IMR-90 (cell line): ENCODE data around the gene RETREG1. TPM values are rescaled to one million over a fixed set of nuclear protein-coding genes. Genes with fewer than 3 reads are reported as not detected.

Experiments
- ATAC-seq: fragments of 200-7000 bp; cut with Tn5 transposase; 2 replicates; pipeline ENCODE4 v1.9.1; 2020; ENCODE audit warnings: low read depth, mild to moderate bottlenecking, moderate library complexity
- BruUV-seq: library from RNA; stranded (reverse); fragments of 400-500 nt; replicated peaks from 2 replicates; lab custom pipeline; 2021; lab: Mats Ljungman, UMichigan
- CTCF ChIA-PET: fragments of 300-600 bp; formaldehyde crosslinking; extraction: SDS; loops from one replicate; lab custom pipeline; 2021; ENCODE audit warnings: antibody characterized with exemption; lab: Yijun Ruan, JAX
- POLR2A ChIA-PET: fragments of 300-600 bp; sonication (Branson Sonifier 250); formaldehyde crosslinking; loops from one replicate; lab custom pipeline; 2022; ENCODE audit warnings: antibody characterized with exemption; ENCODE audit not compliant: unreplicated experiment; lab: Charles Lee
- DNase-seq: peaks from one replicate; pipeline ENCODE4 v3.0.0; 2013
- H2AFZ ChIP-seq: replicated peaks from 2 replicates; pipeline ENCODE3; 2013; ENCODE audit warnings: low read length, mild to moderate bottlenecking; ENCODE audit not compliant: poor library complexity
- H2AK5ac ChIP-seq: 2 replicates; pipeline ENCODE4 v1.6.1; 2013; ENCODE audit warnings: low read depth, low read length, inconsistent platforms
- H2AK9ac ChIP-seq: replicated peaks from 2 replicates; pipeline ENCODE3; 2013; ENCODE audit warnings: mild to moderate bottlenecking, low read depth, low read length, moderate library complexity; ENCODE audit not compliant: poor library complexity
- H2BK120ac ChIP-seq: 2 replicates; pipeline ENCODE4 v1.6.1; 2013; ENCODE audit warnings: low read depth, low read length, inconsistent platforms
- H2BK15ac ChIP-seq: 3 replicates; pipeline ENCODE4 v1.6.1; 2013; ENCODE audit warnings: low read depth, low read length, inconsistent platforms
- H2BK20ac ChIP-seq: 2 replicates; pipeline ENCODE4 v1.6.1; 2013; ENCODE audit warnings: low read depth, mild to moderate bottlenecking, inconsistent platforms, low read length, moderate library complexity
- H2BK5ac ChIP-seq: 2 replicates; pipeline ENCODE4 v1.6.1; 2013; ENCODE audit warnings: mild to moderate bottlenecking, low read depth, low read length, inconsistent platforms; ENCODE audit not compliant: poor library complexity, severe bottlenecking
- H3K14ac ChIP-seq: replicated peaks from 2 replicates; pipeline ENCODE4 v1.6.1; 2013; ENCODE audit warnings: low read depth, low read length, inconsistent platforms
- H3K18ac ChIP-seq: 2 replicates; pipeline ENCODE4 v1.6.1; 2013; ENCODE audit warnings: low read depth, low read length, control low read depth
- H3K23ac ChIP-seq: 2 replicates; pipeline ENCODE4 v1.6.1; 2013; ENCODE audit warnings: low read depth, low read length, inconsistent platforms
- H3K27ac ChIP-seq: 2 replicates; pipeline ENCODE4 v1.5.1; 2013; ENCODE audit warnings: mild to moderate bottlenecking, control low read depth, low read length; ENCODE audit not compliant: insufficient read depth
- H3K27me3 ChIP-seq: 2 replicates; pipeline ENCODE4 v1.6.1; 2013; ENCODE audit warnings: low read length; ENCODE audit not compliant: control insufficient read depth, insufficient read depth
- H3K36me3 ChIP-seq: 2 replicates; pipeline ENCODE4 v1.6.1; 2013; ENCODE audit warnings: low read length, mixed read lengths; ENCODE audit not compliant: control insufficient read depth, insufficient read depth
- H3K4ac ChIP-seq: 2 replicates; pipeline ENCODE4 v1.6.1; 2013; ENCODE audit warnings: low read depth, low read length, inconsistent platforms
- H3K4me1 ChIP-seq: 2 replicates; pipeline ENCODE4 v1.6.1; 2013; ENCODE audit warnings: low read length, mixed read lengths; ENCODE audit not compliant: control insufficient read depth, insufficient read depth
- H3K4me2 ChIP-seq: 2 replicates; pipeline ENCODE4 v1.6.1; 2013; ENCODE audit warnings: low read depth, mild to moderate bottlenecking, control low read depth, low read length, moderate library complexity
- H3K4me3 ChIP-seq: 2 replicates; pipeline ENCODE4 v1.5.1; 2013; ENCODE audit warnings: low read depth, mild to moderate bottlenecking, control low read depth, low read length, moderate library complexity; ENCODE audit not compliant: insufficient read depth
- H3K56ac ChIP-seq: 2 replicates; pipeline ENCODE4 v1.6.1; 2013; ENCODE audit warnings: low read length, inconsistent platforms; ENCODE audit not compliant: insufficient read depth; ENCODE audit errors: extremely low read depth
- H3K79me1 ChIP-seq, 2 experiments: 2 replicates each; pipeline ENCODE4 v1.6.1; 2013; ENCODE audit warnings: low read length in 2 of 2, inconsistent platforms in 1 of 2, low read depth in 1 of 2
- H3K9ac ChIP-seq: 2 replicates; pipeline ENCODE4 v1.6.1; 2013; ENCODE audit warnings: low read depth, low read length, control low read depth
- H3K9me1 ChIP-seq: 2 replicates; pipeline ENCODE4 v1.6.1; 2013; ENCODE audit warnings: low read length, inconsistent platforms; ENCODE audit not compliant: insufficient read depth
- H3K9me3 ChIP-seq: 2 replicates; pipeline ENCODE4 v1.6.1; 2013; ENCODE audit warnings: low read length; ENCODE audit not compliant: control insufficient read depth, insufficient read depth
- H4K20me1 ChIP-seq: 2 replicates; pipeline ENCODE4 v1.6.1; 2013; ENCODE audit warnings: low read length, inconsistent platforms; ENCODE audit not compliant: insufficient read depth
- H4K5ac ChIP-seq: 2 replicates; pipeline ENCODE4 v1.6.1; 2013; ENCODE audit warnings: mild to moderate bottlenecking, low read depth, low read length, control low read depth
- H4K8ac ChIP-seq, 2 experiments: 2 replicates each; pipeline ENCODE4 v1.6.1; 2013; ENCODE audit warnings: low read depth in 2 of 2, low read length in 2 of 2, control low read depth in 1 of 2, inconsistent platforms in 1 of 2
- H4K91ac ChIP-seq: 2 replicates; pipeline ENCODE4 v1.6.1; 2013; ENCODE audit warnings: low read depth, low read length, inconsistent platforms; ENCODE audit not compliant: insufficient read depth
- BHLHE40 ChIP-seq: fragments of 150-350 bp; IDR thresholded peaks from 2 replicates; pipeline ENCODE4 v1.6.1; 2016; ENCODE audit warnings: mild to moderate bottlenecking, low read depth, low read length
- CEBPB ChIP-seq: IDR thresholded peaks from 2 replicates; pipeline ENCODE4 v1.6.1; 2012; ENCODE audit warnings: low read depth, low read length, improper control_type of control experiment
- CHD1 ChIP-seq: IDR thresholded peaks from 2 replicates; pipeline ENCODE4 v1.6.1; 2012; ENCODE audit warnings: low read depth, low read length, improper control_type of control experiment
- FOS ChIP-seq: fragments of 150-350 bp; IDR thresholded peaks from 2 replicates; pipeline ENCODE4 v1.6.1; 2016; ENCODE audit warnings: low read depth, low read length
- MAFK ChIP-seq: IDR thresholded peaks from 2 replicates; pipeline ENCODE4 v1.6.1; 2012; ENCODE audit warnings: low read depth, low read length, improper control_type of control experiment
- MAZ ChIP-seq: IDR thresholded peaks from 2 replicates; pipeline ENCODE4 v1.6.1; 2012; ENCODE audit warnings: low read depth, mild to moderate bottlenecking, low read length, improper control_type of control experiment, moderate library complexity, borderline replicate concordance
- NFE2L2 ChIP-seq: fragments of 150-350 bp; IDR thresholded peaks from 2 replicates; pipeline ENCODE4 v1.6.1; 2016; ENCODE audit warnings: low read depth, mild to moderate bottlenecking, low read length
- POLR2A ChIP-seq: IDR thresholded peaks from 2 replicates; pipeline ENCODE4 v1.6.1; 2012; ENCODE audit warnings: mild to moderate bottlenecking, low read depth, low read length
- RAD21 ChIP-seq: IDR thresholded peaks from 2 replicates; pipeline ENCODE4 v1.6.1; 2012; ENCODE audit warnings: low read length, improper control_type of control experiment
- RCOR1 ChIP-seq: IDR thresholded peaks from 2 replicates; pipeline ENCODE4 v1.6.1; 2012; ENCODE audit warnings: mild to moderate bottlenecking, low read length, improper control_type of control experiment; ENCODE audit not compliant: insufficient replicate concordance
- RFX5 ChIP-seq: IDR thresholded peaks from 2 replicates; pipeline ENCODE4 v1.8.0; 2012; ENCODE audit warnings: low read depth, mild to moderate bottlenecking, low read length, moderate library complexity
- SMC3 ChIP-seq: fragments of 150-350 bp; IDR thresholded peaks from 2 replicates; pipeline ENCODE4 v1.6.1; 2016; ENCODE audit warnings: low read depth, mild to moderate bottlenecking, antibody characterized with exemption, low read length, moderate library complexity
- dilution Hi-C: fragments of 300-500 bp; cut with HindIII; formaldehyde crosslinking; loops from one replicate; pipeline ENCODE4 v1.14.3; 2018; ENCODE audit warnings: low sequenced_read_pairs; ENCODE audit not compliant: unreplicated experiment
- in situ Hi-C: fragments of 300-500 bp; cut with MboI; formaldehyde crosslinking; loops from 3 replicates; pipeline ENCODE4 v1.14.3; 2019; ENCODE audit warnings: low sequenced_read_pairs, inconsistent platforms, mixed read lengths
- intact Hi-C: fragments of 100-400 bp; cut with micrococcal nuclease; formaldehyde crosslinking; loops from 2 replicates; pipeline ENCODE4 v1.10.0; 2022
- polyA plus RNA-seq, 3 experiments: library from polyadenylated mRNA; depleted of rRNA; stranded (reverse); fragments of >200 nt; gene quantifications; 2 replicates each; pipeline ENCODE4 v1.2.3, GENCODE V29; 2012; ENCODE audit warnings: low replicate concordance in 1 of 3
- total RNA-seq: library from RNA; depleted of rRNA; stranded (reverse); fragments of >200 nt; gene quantifications from 2 replicates; pipeline ENCODE4 v1.2.3, GENCODE V29; 2012
- TF ChIP-seq, protein P1 (sequence below): fragments of 150-350 bp; IDR thresholded peaks from 2 replicates; pipeline ENCODE4 v1.6.1; 2016; ENCODE audit warnings: low read depth, mild to moderate bottlenecking, low read length, moderate library complexity, borderline replicate concordance
- TF ChIP-seq, protein P2 (sequence below): conservative IDR thresholded peaks from 2 replicates; pipeline ENCODE4 v1.5.1; 2012; ENCODE audit warnings: mild to moderate bottlenecking, low read depth, low read length, improper control_type of control experiment

Gene RETREG1
- total and polyA plus RNA-seq, 2 of the 4 experiments (the other 2 are of a cell fraction) = not detected

DNA sequence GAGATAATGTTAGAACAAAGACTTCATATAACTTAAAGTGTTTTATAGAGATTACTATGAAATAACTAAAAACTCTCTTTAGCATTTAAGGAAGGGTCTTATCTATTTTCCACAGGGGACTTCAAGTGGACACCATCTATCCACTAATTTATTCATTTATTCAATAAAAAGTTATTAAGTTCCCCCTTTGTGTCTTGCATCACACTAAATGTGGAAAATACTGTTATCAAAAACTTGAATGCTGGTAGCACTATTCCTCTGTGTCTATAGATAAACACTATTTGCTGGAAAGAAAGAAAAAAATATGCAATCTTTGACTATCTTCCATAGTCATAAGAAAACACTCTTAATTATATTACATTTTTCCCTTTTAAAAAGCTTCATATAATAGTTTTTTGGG is 131.1 kb downstream of the RETREG1 start:
- Histone ChIP-seq H2AK9ac (no peak overlapping the region), H4K5ac (no peak overlapping the region), H3K36me3 (no peaks in the 10 kb centered on the region), H3K9ac (no peak overlapping the region), H2BK5ac (no peak overlapping the region), H2BK120ac (no peak overlapping the region), H2BK20ac (no peak overlapping the region), H2AFZ (no peak overlapping the region), H3K27me3 (peaks cover 34% of the 10 kb centered on the region), H2BK15ac (no peak overlapping the region), H3K9me3 (no peaks in the 10 kb centered on the region), H3K14ac (no peak overlapping the region), H3K4me2 (no peak overlapping the region), H3K23ac (no peak overlapping the region), H4K8ac (no peak overlapping the region), H3K4me1 (no peaks in the 10 kb centered on the region), H4K91ac (no peak overlapping the region), H3K4me3 (no peak overlapping the region), H3K18ac (no peak overlapping the region), H4K20me1 (no peaks in the 10 kb centered on the region), H2AK5ac (no peak overlapping the region), H3K9me1 (no peaks in the 10 kb centered on the region), H3K27ac (no peak overlapping the region), H3K79me1 (no peaks in the 10 kb centered on the region), H3K4ac (no peak overlapping the region), H3K56ac (no peak overlapping the region)
- in situ Hi-C loops = loop anchor here (10.0 to 25.0 kb wide), 2 partner anchors 179 to 1827 kb away; no protein-coding TSS in a partner anchor
- dilution Hi-C loops = no loop called here
- no TSS peak for BruUV-seq
- ATAC-seq (no peak), DNase-seq (no peak)
- TF ChIP-seq CHD1 (no peak), MAFK (no peak), SMC3 (no peak), POLR2A (no peak), MAZ (no peak), NFE2L2 (no peak), RAD21 (no peak), BHLHE40 (no peak), CEBPB (no peak), RFX5 (no peak), RCOR1 (no peak), FOS (no peak)
- TF ChIP-seq, protein P1, sequence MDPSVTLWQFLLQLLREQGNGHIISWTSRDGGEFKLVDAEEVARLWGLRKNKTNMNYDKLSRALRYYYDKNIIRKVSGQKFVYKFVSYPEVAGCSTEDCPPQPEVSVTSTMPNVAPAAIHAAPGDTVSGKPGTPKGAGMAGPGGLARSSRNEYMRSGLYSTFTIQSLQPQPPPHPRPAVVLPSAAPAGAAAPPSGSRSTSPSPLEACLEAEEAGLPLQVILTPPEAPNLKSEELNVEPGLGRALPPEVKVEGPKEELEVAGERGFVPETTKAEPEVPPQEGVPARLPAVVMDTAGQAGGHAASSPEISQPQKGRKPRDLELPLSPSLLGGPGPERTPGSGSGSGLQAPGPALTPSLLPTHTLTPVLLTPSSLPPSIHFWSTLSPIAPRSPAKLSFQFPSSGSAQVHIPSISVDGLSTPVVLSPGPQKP = no peak
- TF ChIP-seq, protein P2, sequence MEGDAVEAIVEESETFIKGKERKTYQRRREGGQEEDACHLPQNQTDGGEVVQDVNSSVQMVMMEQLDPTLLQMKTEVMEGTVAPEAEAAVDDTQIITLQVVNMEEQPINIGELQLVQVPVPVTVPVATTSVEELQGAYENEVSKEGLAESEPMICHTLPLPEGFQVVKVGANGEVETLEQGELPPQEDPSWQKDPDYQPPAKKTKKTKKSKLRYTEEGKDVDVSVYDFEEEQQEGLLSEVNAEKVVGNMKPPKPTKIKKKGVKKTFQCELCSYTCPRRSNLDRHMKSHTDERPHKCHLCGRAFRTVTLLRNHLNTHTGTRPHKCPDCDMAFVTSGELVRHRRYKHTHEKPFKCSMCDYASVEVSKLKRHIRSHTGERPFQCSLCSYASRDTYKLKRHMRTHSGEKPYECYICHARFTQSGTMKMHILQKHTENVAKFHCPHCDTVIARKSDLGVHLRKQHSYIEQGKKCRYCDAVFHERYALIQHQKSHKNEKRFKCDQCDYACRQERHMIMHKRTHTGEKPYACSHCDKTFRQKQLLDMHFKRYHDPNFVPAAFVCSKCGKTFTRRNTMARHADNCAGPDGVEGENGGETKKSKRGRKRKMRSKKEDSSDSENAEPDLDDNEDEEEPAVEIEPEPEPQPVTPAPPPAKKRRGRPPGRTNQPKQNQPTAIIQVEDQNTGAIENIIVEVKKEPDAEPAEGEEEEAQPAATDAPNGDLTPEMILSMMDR = no peak
- POLR2A ChIA-PET = no interaction called here
- intact Hi-C loops = loop anchor here (10.0 kb wide), 1 partner anchor 1829 kb away; no protein-coding TSS in a partner anchor
- CTCF ChIA-PET = no interaction called here
